ENCODE results near the gene MNS1. TPM values are rescaled to one million over a fixed set of nuclear protein-coding genes. Genes with fewer than 3 reads are reported as not detected.

Gene MNS1
- total RNA-seq, 1 donor from 2014 or later, result 0.77 TPM

Other genes starting within 250 kb of the MNS1 start
- 13.1 TPM for gene RFX7, start 221.3 kb downstream of the MNS1 start, total RNA-seq
- 1.6 TPM for gene TEX9, start 99.7 kb downstream of the MNS1 start, total RNA-seq

Measured in mesenteric fat pad (tissue), 1 donor.